Kidney epithelial cell (primary cell): ENCODE measurements around the gene WDR20. TPM values are rescaled to one million over a fixed set of nuclear protein-coding genes. Genes with fewer than 3 reads are reported as not detected.

Source experiments
- DNase-seq: peaks from one replicate; pipeline ENCODE4 v3.0.0-alpha.2; 2010; ENCODE audit warnings: low read depth
- H3K27me3 ChIP-seq: 2 replicates; pipeline ENCODE4 v1.6.0; 2011; ENCODE audit warnings: low read length; ENCODE audit not compliant: control insufficient read depth, insufficient read depth
- H3K36me3 ChIP-seq: 2 replicates; pipeline ENCODE4 v1.5.1; 2011; ENCODE audit warnings: low read length; ENCODE audit not compliant: control insufficient read depth, insufficient read depth
- H3K4me3 ChIP-seq: 2 replicates; pipeline ENCODE4 v1.5.1; 2011; ENCODE audit warnings: low read depth, mild to moderate bottlenecking, control low read depth, low read length
- total RNA-seq: library from RNA; depleted of rRNA; stranded (reverse); fragments of >200 nt; gene quantifications from 2 replicates; pipeline ENCODE4 v1.2.3, GENCODE V29; 2015
- TF ChIP-seq, protein P1 (sequence below): IDR thresholded peaks from 2 replicates; pipeline ENCODE4 v1.5.1; 2011; ENCODE audit warnings: mild to moderate bottlenecking, moderate library complexity, low read length, control low read depth, inconsistent platforms; ENCODE audit not compliant: insufficient read depth, poor library complexity, severe bottlenecking

Gene WDR20
- total RNA-seq, 1 donor from 2014 or later = 14.0 TPM

DNA sequence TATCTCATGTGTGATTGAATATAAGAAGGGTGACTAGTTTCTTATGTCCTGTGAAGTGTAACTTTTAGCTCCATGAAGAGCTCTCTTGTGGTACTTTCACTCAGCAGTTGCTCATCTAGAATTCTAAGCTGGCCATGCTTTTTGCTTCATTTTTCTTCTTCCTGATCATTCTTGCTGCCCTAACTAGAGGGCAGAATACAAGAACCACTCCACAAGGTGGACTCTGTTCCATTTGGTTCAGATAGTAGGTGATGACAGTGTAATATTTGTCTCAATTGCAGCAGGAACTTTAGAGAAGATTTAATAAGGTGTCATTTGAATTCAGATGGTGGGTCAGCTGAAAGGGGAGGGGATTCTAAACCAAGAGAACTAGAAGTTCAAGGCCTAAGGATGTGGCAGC lies 17.6 kb downstream of the WDR20 start:
- no peak overlapping the region for H3K4me3 ChIP-seq
- no peaks in the 10 kb centered on the region for H3K36me3 ChIP-seq
- TF ChIP-seq, protein P1, sequence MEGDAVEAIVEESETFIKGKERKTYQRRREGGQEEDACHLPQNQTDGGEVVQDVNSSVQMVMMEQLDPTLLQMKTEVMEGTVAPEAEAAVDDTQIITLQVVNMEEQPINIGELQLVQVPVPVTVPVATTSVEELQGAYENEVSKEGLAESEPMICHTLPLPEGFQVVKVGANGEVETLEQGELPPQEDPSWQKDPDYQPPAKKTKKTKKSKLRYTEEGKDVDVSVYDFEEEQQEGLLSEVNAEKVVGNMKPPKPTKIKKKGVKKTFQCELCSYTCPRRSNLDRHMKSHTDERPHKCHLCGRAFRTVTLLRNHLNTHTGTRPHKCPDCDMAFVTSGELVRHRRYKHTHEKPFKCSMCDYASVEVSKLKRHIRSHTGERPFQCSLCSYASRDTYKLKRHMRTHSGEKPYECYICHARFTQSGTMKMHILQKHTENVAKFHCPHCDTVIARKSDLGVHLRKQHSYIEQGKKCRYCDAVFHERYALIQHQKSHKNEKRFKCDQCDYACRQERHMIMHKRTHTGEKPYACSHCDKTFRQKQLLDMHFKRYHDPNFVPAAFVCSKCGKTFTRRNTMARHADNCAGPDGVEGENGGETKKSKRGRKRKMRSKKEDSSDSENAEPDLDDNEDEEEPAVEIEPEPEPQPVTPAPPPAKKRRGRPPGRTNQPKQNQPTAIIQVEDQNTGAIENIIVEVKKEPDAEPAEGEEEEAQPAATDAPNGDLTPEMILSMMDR = no peak
- no peak for DNase-seq
- H3K27me3 ChIP-seq = no peaks in the 10 kb centered on the region

DNA sequence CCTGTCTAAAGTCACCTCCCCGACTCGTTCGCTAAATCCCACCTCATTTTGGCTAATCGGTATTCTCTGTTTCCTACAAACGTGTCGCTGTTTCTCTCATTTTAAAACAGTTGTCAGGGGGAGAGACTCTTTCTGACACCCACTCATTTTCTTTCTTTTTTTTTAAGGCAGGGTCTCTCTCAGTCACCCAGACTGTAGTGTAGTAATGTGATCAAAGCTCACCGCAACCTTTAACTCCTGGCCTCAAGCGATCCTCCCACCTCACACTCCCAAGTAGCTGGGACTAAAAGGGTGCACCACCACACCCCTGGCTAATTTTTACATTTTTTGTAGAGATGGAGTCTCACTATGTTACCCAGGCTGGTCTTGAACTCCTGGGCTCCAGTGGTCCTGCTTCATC lies 19.1 kb downstream of the WDR20 start:
- no peaks in the 10 kb centered on the region for H3K36me3 ChIP-seq
- no peaks in the 10 kb centered on the region for H3K27me3 ChIP-seq
- TF ChIP-seq, protein P1 = no peak
- no peak overlapping the region for H3K4me3 ChIP-seq
- DNase-seq = no peak

DNA sequence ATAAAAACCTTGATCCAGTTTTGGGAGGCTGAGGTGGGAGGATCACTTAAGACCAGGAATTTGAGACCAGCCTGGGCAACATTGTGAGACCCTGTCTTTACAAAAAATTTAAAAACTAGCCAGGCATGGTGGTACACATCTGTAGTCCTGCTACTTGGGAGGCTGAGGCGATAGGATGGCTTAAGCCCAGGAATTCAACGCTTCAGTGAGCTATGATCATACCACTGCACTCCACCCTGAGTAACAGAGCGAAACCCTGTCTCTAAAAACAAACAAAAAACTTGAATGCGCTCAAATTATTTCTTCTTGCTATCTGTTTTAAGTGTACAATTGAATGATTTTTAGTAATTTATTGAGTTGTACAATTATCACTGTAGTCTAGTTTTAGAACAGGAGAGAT lies 20.1 kb downstream of the WDR20 start:
- no peak overlapping the region for H3K4me3 ChIP-seq
- no peak for DNase-seq
- H3K36me3 ChIP-seq = no peaks in the 10 kb centered on the region
- TF ChIP-seq, protein P1 = no peak
- H3K27me3 ChIP-seq = no peaks in the 10 kb centered on the region

DNA sequence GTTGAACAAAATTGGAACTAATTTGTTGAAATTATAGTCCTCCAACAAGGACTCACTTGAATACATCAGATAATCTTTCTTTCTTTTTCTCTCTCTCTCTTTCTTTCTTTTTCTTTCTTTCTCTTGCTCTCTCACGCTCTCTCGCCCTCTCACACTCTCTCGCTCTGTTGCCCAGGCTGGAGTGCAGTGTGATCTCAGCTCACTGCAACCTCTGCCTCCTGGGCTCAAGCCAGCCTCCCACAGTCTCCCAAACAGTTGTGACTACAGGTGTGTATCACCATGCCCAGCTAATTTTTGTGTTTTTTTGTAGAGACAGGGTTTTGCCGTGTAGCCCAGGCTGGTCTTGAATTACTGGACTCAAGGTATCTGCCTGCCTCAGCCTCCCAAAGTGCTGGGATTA lies 22.8 kb downstream of the WDR20 start:
- no peaks in the 10 kb centered on the region for H3K36me3 ChIP-seq
- no peak overlapping the region for H3K4me3 ChIP-seq
- no peaks in the 10 kb centered on the region for H3K27me3 ChIP-seq
- TF ChIP-seq, protein P1 = no peak
- no peak for DNase-seq

DNA sequence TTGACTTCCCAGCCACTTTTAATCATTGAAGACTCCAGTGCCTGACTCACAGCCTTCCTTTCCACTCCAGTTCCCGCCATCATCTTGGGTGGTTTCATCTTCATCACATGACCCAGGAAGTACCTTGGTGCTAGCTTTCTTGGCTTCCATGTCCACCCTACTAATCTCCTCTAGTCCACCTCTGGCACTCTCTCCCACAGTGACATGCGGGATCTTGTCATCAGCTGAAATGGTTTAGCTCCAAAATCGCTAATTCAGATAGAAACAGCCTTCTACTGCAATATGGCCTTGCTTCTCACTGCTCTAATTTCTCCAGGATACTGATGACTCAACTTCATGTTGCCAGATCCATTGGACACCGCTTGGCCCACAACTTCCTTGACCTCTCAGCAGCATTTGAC lies 24.5 kb downstream of the WDR20 start:
- DNase-seq = no peak
- TF ChIP-seq, protein P1 = no peak
- no peak overlapping the region for H3K4me3 ChIP-seq
- H3K27me3 ChIP-seq = no peaks in the 10 kb centered on the region
- H3K36me3 ChIP-seq = no peaks in the 10 kb centered on the region

DNA sequence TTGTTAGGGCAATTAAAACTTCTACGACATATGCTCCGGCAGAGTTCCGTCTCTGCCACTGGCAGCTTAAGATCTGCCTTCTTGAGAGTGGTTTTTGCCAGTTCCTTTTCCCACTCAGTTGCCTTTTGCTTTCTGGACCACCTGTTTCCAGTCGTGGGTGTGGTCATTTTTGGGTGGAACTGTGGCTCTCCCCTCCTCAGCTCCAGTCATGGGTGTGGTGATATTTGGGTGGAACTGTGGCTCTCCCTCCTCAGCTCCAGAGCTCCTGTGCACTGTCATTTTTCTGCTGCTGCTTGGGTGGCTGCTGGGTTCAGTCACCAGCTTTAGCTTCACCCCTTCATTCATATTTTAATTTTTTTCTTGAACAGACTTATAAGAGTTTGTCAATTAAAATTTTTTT lies 25.3 kb downstream of the WDR20 start:
- no peak overlapping the region for H3K4me3 ChIP-seq
- no peaks in the 10 kb centered on the region for H3K27me3 ChIP-seq
- H3K36me3 ChIP-seq = no peaks in the 10 kb centered on the region
- TF ChIP-seq, protein P1 = no peak
- DNase-seq = no peak
